Measurements from ENCODE around the gene PHLDA2.

GRCh38 chr11:2960139-2960538 is 30.9 kb upstream of the PHLDA2 start:
- TF ChIP-seq RAD21 (IDR thresholded peaks at IDR 0.05; ENCODE audit: low read depth) (no peak), CTCF (IDR thresholded peaks at IDR 0.05 in 2 of 3, conservative IDR thresholded peaks at IDR 0.05 in 1 of 3; ENCODE audit: borderline replicate concordance in 1 of 3, insufficient read depth in 1 of 3, low read depth in 2 of 3, low read length in 2 of 3) (no peak), ATF3 (IDR thresholded peaks at IDR 0.05) (no peak), EZH2 (IDR thresholded peaks at IDR 0.05) (no peak), JUND (IDR thresholded peaks at IDR 0.05) (no peak), POLR2AphosphoS5 (IDR thresholded peaks at IDR 0.05; ENCODE audit: low read depth, low read length) (no peak), SP1 (IDR thresholded peaks at IDR 0.05; ENCODE audit: low read depth) (no peak), POLR2A (IDR thresholded peaks at IDR 0.05; ENCODE audit: borderline replicate concordance, extremely low read depth, insufficient read depth, insufficient read length) (no peak), MAX (IDR thresholded peaks at IDR 0.05) (no peak), ZBTB33 (IDR thresholded peaks at IDR 0.05; ENCODE audit: extremely low read depth, insufficient replicate concordance, low read length) (no peak), EGR1 (IDR thresholded peaks at IDR 0.05; ENCODE audit: low read depth) (no peak), SRF (IDR thresholded peaks at IDR 0.05; ENCODE audit: low read depth) (no peak), ZNF274 (IDR thresholded peaks at IDR 0.05; ENCODE audit: low read depth, low read length) (no peak)
